Neuronal stem cell (in vitro differentiated cells): ENCODE data around the gene GPATCH8.

Experiments
- DNase-seq: peaks from one replicate; pipeline ENCODE4 v3.0.0-alpha.2; 2013; ENCODE audit warnings: low spot score
- H2AFZ ChIP-seq: one replicate; pipeline ENCODE4 v1.6.1; 2013; ENCODE audit warnings: mild to moderate bottlenecking, low read length, inconsistent platforms
- H2AK5ac ChIP-seq: 2 replicates; pipeline ENCODE4 v1.6.1; 2013; ENCODE audit warnings: low read depth, mild to moderate bottlenecking, inconsistent platforms, low read length, moderate library complexity, mixed read lengths
- H2BK120ac ChIP-seq: 2 replicates; pipeline ENCODE4 v1.6.1; 2013; ENCODE audit warnings: low read depth, mild to moderate bottlenecking, inconsistent platforms, low read length, moderate library complexity, mixed read lengths
- H2BK12ac ChIP-seq: one replicate; pipeline ENCODE4 v1.6.1; 2013; ENCODE audit warnings: low read length, inconsistent platforms
- H2BK15ac ChIP-seq: 2 replicates; pipeline ENCODE4 v1.6.1; 2013; ENCODE audit warnings: mild to moderate bottlenecking, low read length, inconsistent platforms, mixed read lengths
- H2BK5ac ChIP-seq: one replicate; pipeline ENCODE4 v1.6.1; 2013; ENCODE audit warnings: inconsistent platforms, mild to moderate bottlenecking, low read length, moderate library complexity
- H3K14ac ChIP-seq: one replicate; pipeline ENCODE4 v1.6.1; 2013; ENCODE audit warnings: low read length, inconsistent platforms
- H3K18ac ChIP-seq: 2 replicates; pipeline ENCODE4 v1.6.1; 2013; ENCODE audit warnings: low read length, inconsistent platforms
- H3K23ac ChIP-seq: 2 replicates; pipeline ENCODE4 v1.6.1; 2013; ENCODE audit warnings: low read depth, mild to moderate bottlenecking, mixed read lengths, low read length, inconsistent platforms; ENCODE audit not compliant: poor library complexity
- H3K27ac ChIP-seq: replicated peaks from 3 replicates; pipeline ENCODE4 v1.5.1; 2013; ENCODE audit warnings: low read length, inconsistent platforms
- H3K27me3 ChIP-seq, 3 experiments: 2 replicates each; pipeline ENCODE4 v1.6.1; 2013; ENCODE audit warnings: low read length in 3 of 3, mild to moderate bottlenecking in 2 of 3, inconsistent platforms in 1 of 3, low read depth in 1 of 3, mixed read lengths in 1 of 3, moderate library complexity in 1 of 3; ENCODE audit not compliant: control insufficient read depth in 3 of 3, insufficient read depth in 3 of 3
- H3K36me3 ChIP-seq, 2 donors: replicated peaks in 1 of 2; 2 replicates each; pipeline ENCODE4 v1.6.1; 2013; ENCODE audit warnings: low read length in 2 of 2; ENCODE audit not compliant: control insufficient read depth in 2 of 2, insufficient read depth in 2 of 2
- H3K4ac ChIP-seq: 2 replicates; pipeline ENCODE4 v1.6.1; 2013; ENCODE audit warnings: inconsistent platforms, mild to moderate bottlenecking, low read length, moderate library complexity
- H3K4me1 ChIP-seq, 2 donors: 1 replicate in 1 of 2; 2 replicates in 1 of 2; pipeline ENCODE4 v1.6.1; 2013; ENCODE audit warnings: low read length in 2 of 2, low read depth in 1 of 2; ENCODE audit not compliant: control insufficient read depth in 2 of 2, insufficient read depth in 1 of 2
- H3K4me2 ChIP-seq: one replicate; pipeline ENCODE4 v1.6.1; 2013; ENCODE audit warnings: mild to moderate bottlenecking, low read length, inconsistent platforms; ENCODE audit not compliant: insufficient read depth, poor library complexity, severe bottlenecking
- H3K4me3 ChIP-seq, 2 donors: 2 replicates each; pipeline ENCODE4 v1.5.1; 2013; ENCODE audit warnings: low read length in 2 of 2, mild to moderate bottlenecking in 2 of 2, inconsistent platforms in 1 of 2, moderate library complexity in 1 of 2
- H3K79me1 ChIP-seq: one replicate; pipeline ENCODE4 v1.6.1; 2013; ENCODE audit warnings: low read depth, mild to moderate bottlenecking, inconsistent platforms, low read length, moderate library complexity
- H3K9ac ChIP-seq: one replicate; pipeline ENCODE4 v1.6.1; 2013; ENCODE audit warnings: mild to moderate bottlenecking, low read depth, low read length, inconsistent platforms; ENCODE audit not compliant: poor library complexity
- H3K9me3 ChIP-seq, 2 donors: replicated peaks in 1 of 2; 2 replicates each; pipeline versions ENCODE3 to v1.6.1; 2013; ENCODE audit warnings: low read length in 2 of 2, mild to moderate bottlenecking in 2 of 2, inconsistent platforms in 1 of 2, low read depth in 1 of 2, mixed read lengths in 1 of 2, moderate library complexity in 1 of 2; ENCODE audit not compliant: control insufficient read depth in 2 of 2, insufficient read depth in 1 of 2
- H4K8ac ChIP-seq: one replicate; pipeline ENCODE4 v1.6.1; 2013; ENCODE audit warnings: low read depth, mild to moderate bottlenecking, inconsistent platforms, low read length, moderate library complexity
- H4K91ac ChIP-seq: one replicate; pipeline ENCODE4 v1.6.1; 2013; ENCODE audit warnings: low read length, low read depth, mild to moderate bottlenecking, inconsistent platforms; ENCODE audit not compliant: poor library complexity
- WGBS, 2 donors: extraction: QIAGEN DNeasy Blood & Tissue Kit; methylation state at CpG; one replicate each; pipeline ENCODE4 v1.1.7; 2013; ENCODE audit warnings: missing lambda C conversion rate in 2 of 2, mixed read lengths in 1 of 2; ENCODE audit not compliant: insufficient read length in 2 of 2, insufficient replicate concordance in 1 of 2; ENCODE audit errors: extremely low coverage in 2 of 2; 5-methylcytosine and 5-hydroxymethylcytosine counted together

GPATCH8 gene

GRCh38 chr17:44380767-44381166 lies 122.4 kb downstream of the GPATCH8 start:
- Histone ChIP-seq H3K23ac (peak overlapping the region; percentile 6), H2BK120ac (no peak overlapping the region), H2BK12ac (no peak overlapping the region), H3K27ac (no peak overlapping the region), H2BK5ac (no peak overlapping the region), H2AFZ (no peak overlapping the region), H2BK15ac (no peak overlapping the region), H3K9me3 (no peaks in the 10 kb centered on the region), H3K27me3 (peaks cover under 1 to 26% (median 23%) of the 10 kb centered on the region in 3 experiments), H3K14ac (no peak overlapping the region), H3K79me1 (no peaks in the 10 kb centered on the region), H4K91ac (no peak overlapping the region), H2AK5ac (peak overlapping the region; percentile 4), H4K8ac (no peak overlapping the region), H3K9ac (no peak overlapping the region), H3K36me3 (no peaks in the 10 kb centered on the region), H3K4ac (no peak overlapping the region), H3K18ac (no peak overlapping the region), H3K4me1 (peaks cover 8 to 11% of the 10 kb centered on the region in 2 donors), H3K4me3 (no peak overlapping the region), H3K4me2 (no peak overlapping the region)
- no peak for DNase-seq
- WGBS, 2 donors = no CpG with 5 or more reads among the region's 9 CpGs

DNA sequence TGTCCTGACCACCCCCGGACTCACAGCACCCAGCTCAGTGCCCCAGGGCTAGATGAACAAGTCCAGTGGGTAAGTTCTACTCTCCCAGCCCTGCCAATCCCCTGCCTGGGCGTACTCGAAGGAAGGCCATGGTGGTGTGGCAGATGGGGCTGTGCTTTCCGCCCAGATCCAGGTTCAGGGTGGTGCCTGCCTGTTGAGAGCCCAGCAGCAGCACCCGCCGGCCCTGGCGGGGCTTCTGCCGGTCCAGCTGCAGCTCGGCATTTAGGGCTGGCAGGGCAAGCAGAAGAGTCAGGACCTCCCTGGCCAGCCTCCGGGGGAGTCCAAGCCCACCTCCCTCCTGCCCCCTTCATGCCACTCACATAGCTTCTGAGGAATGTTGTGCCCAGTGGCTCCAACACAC lies 123.3 kb downstream of the GPATCH8 start:
- Histone ChIP-seq H2AFZ (no peak overlapping the region), H3K4me2 (no peak overlapping the region), H2BK12ac (peak overlapping the region; percentile 80), H2BK5ac (peak overlapping the region; percentile 10), H3K27me3 (peaks cover 0 to 25% (median 24%) of the 10 kb centered on the region in 3 experiments), H3K36me3 (no peaks in the 10 kb centered on the region), H2BK120ac (no peak overlapping the region), H3K4ac (no peak overlapping the region), H4K91ac (no peak overlapping the region), H2BK15ac (peak overlapping the region; percentile 46), H3K9me3 (no peaks in the 10 kb centered on the region), H3K18ac (peak overlapping the region; percentile 50), H3K23ac (peak overlapping the region; percentile 0), H3K14ac (no peak overlapping the region), H3K4me3 (no peak overlapping the region), H3K79me1 (no peaks in the 10 kb centered on the region), H3K27ac (no peak overlapping the region), H4K8ac (no peak overlapping the region), H3K4me1 (peaks cover 6 to 13% of the 10 kb centered on the region in 2 donors), H2AK5ac (peak overlapping the region; percentile 4), H3K9ac (no peak overlapping the region)
- no CpG with 5 or more reads among the region's 10 CpGs for WGBS, 2 donors
- no peak for DNase-seq

DNA sequence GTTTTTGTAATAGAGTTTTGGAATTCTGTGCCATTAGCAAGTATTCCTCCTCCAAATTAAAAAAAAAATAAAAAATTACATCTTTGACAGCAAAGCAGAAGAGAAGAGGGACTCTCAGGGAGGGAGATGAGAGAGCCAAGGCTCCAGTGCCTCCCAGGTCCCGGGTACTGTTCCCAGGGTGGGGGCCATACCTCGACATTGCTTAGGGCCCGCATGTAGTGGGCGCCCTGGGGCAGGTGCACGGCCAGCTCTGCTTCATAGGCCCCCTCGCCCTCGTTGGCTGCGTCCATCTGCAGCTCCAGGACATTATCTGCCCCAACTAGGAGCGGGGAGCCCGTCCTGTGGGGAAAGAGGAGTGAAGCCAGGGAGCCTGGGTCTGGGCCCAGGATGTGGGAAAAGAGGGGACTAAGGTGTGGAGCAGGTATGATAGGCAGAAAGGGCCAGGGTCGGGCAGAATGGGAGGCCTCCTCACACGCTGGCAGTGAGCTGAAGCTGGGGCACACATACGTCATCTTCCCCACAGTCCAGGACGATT lies 125.0 kb downstream of the GPATCH8 start:
- no peak overlapping the region for H2BK120ac ChIP-seq
- H4K91ac ChIP-seq = no peak overlapping the region
- no peak overlapping the region for H3K9ac ChIP-seq
- no peaks in the 10 kb centered on the region for H3K79me1 ChIP-seq
- no peak overlapping the region for H2BK12ac ChIP-seq
- no peak for DNase-seq
- peaks cover 2 to 11% of the 10 kb centered on the region in 2 donors for H3K4me1 ChIP-seq
- peaks cover 0 to 14% (median 9%) of the 10 kb centered on the region in 3 experiments for H3K27me3 ChIP-seq
- H2AFZ ChIP-seq = no peak overlapping the region
- peak overlapping the region; percentile 49 for H2AK5ac ChIP-seq
- H2BK5ac ChIP-seq = no peak overlapping the region
- H3K23ac ChIP-seq = no peak overlapping the region
- H2BK15ac ChIP-seq = no peak overlapping the region
- no CpG with 5 or more reads among the region's 14 CpGs for WGBS, 2 donors
- H3K4me3 ChIP-seq = no peak overlapping the region
- H4K8ac ChIP-seq = no peak overlapping the region
- no peak overlapping the region for H3K27ac ChIP-seq
- H3K18ac ChIP-seq = peak overlapping the region; percentile 76
- H3K14ac ChIP-seq = peak overlapping the region; percentile 17
- H3K9me3 ChIP-seq = no peaks in the 10 kb centered on the region
- no peaks in the 10 kb centered on the region for H3K36me3 ChIP-seq
- no peak overlapping the region for H3K4me2 ChIP-seq
- H3K4ac ChIP-seq = no peak overlapping the region

GRCh38 chr17:44376779-44377178 lies 126.4 kb downstream of the GPATCH8 start:
- Histone ChIP-seq H2AFZ (no peak overlapping the region), H3K4ac (no peak overlapping the region), H2BK5ac (no peak overlapping the region), H3K9ac (no peak overlapping the region), H2BK120ac (no peak overlapping the region), H3K36me3 (no peaks in the 10 kb centered on the region), H3K9me3 (no peaks in the 10 kb centered on the region), H3K4me1 (peaks cover 2 to 11% of the 10 kb centered on the region in 2 donors), H3K4me3 (no peak overlapping the region), H4K8ac (no peak overlapping the region), H3K27ac (no peak overlapping the region), H3K4me2 (no peak overlapping the region), H4K91ac (no peak overlapping the region), H3K79me1 (no peaks in the 10 kb centered on the region), H2BK12ac (no peak overlapping the region), H3K27me3 (peaks cover 0 to 11% (median 0%) of the 10 kb centered on the region in 3 experiments), H3K14ac (no peak overlapping the region), H3K18ac (no peak overlapping the region), H2AK5ac (no peak overlapping the region), H3K23ac (no peak overlapping the region), H2BK15ac (no peak overlapping the region)
- no peak for DNase-seq
- WGBS, 2 donors = no CpG with 5 or more reads among the region's 12 CpGs
